Measurements from ENCODE around the gene PITPNB.

GRCh38 chr22:27842669-27843431 is 76.2 kb downstream of the PITPNB start:
- TF ChIP-seq POLR2A (IDR thresholded peaks at IDR 0.05) (no peak), CTCF (IDR thresholded peaks at IDR 0.05 in 4 of 5, conservative IDR thresholded peaks at IDR 0.05 in 1 of 5) (no peak)

Measured in gastrocnemius medialis (tissue), 4 donors.